K562 (cell line): ENCODE data around the gene FAF2. TPM values are rescaled to one million over a fixed set of nuclear protein-coding genes. Genes with fewer than 3 reads are reported as not detected.

Source experiments
- ATAC-seq: fragments of 200-7000 bp; cut with Tn5 transposase; 3 replicates; pipeline ENCODE4 v1.9.1; 2020; ENCODE audit warnings: moderate library complexity
- BruUV-seq: library from RNA; stranded (reverse); fragments of 400-500 nt; replicated peaks from 2 replicates; lab custom pipeline; 2021; lab: Mats Ljungman, UMichigan
- CTCF ChIA-PET: fragments of 300-600 bp; formaldehyde crosslinking; extraction: SDS; loops from one replicate; lab custom pipeline; 2021; ENCODE audit warnings: low intra/inter-chr PET ratio; lab: Yijun Ruan, JAX
- POLR2A ChIA-PET: fragments of 300-600, 350-650 bp; sonication (Branson Sonifier 250); formaldehyde crosslinking; extraction: SDS; loops from one replicate; lab custom pipeline; 2021; ENCODE audit warnings: antibody characterized with exemption, inconsistent platforms; lab: Yijun Ruan, JAX
- DNase-seq, 4 experiments: peaks; one replicate each; pipeline versions ENCODE4 v3.0.0 to v3.0.0-alpha.2; 2011 to 2018; ENCODE audit warnings: low spot score in 3 of 4, mixed read lengths in 3 of 4; ENCODE audit errors: extremely low read depth in 1 of 4
- FAIRE-seq: peaks from 2 replicates; lab custom pipeline; 2011; peaks lifted over from hg19 to GRCh38; lab: Jason Lieb, UNC
- H2AFZ ChIP-seq: 2 replicates; pipeline ENCODE4 v1.6.0; 2011; ENCODE audit warnings: low read depth, low read length, control low read depth, inconsistent platforms
- H3K27ac ChIP-seq: fragments of 200-600 bp; 3 replicates; pipeline ENCODE4 v1.8.0; 2011; ENCODE audit warnings: low read depth, mild to moderate bottlenecking, control low read depth, inconsistent platforms, low read length, moderate library complexity, mixed read lengths; ENCODE audit errors: extremely low read depth
- H3K27me3 ChIP-seq, 2 experiments: fragments of 300-600 bp in 1 of 2; 2 replicates in 1 of 2; 3 replicates in 1 of 2; pipeline versions ENCODE4 v1.6.0 to v1.8.0; 2011; ENCODE audit warnings: inconsistent platforms in 2 of 2, low read length in 2 of 2, mild to moderate bottlenecking in 1 of 2, mixed read lengths in 1 of 2, moderate library complexity in 1 of 2; ENCODE audit not compliant: control insufficient read depth in 2 of 2, insufficient read depth in 2 of 2
- H3K36me3 ChIP-seq: fragments of 300-600 bp; 3 replicates; pipeline ENCODE4 v1.8.0; 2011; ENCODE audit warnings: mild to moderate bottlenecking, low read length, inconsistent platforms; ENCODE audit not compliant: control insufficient read depth, insufficient read depth
- H3K4me1 ChIP-seq, 2 experiments: fragments of 200-600 bp in 1 of 2; replicated peaks in 1 of 2; 2 replicates in 1 of 2; 3 replicates in 1 of 2; pipeline versions ENCODE4 v1.5.1 to v1.8.0; 2011; ENCODE audit warnings: inconsistent platforms in 2 of 2, low read length in 2 of 2, mild to moderate bottlenecking in 1 of 2, mixed read lengths in 1 of 2, moderate library complexity in 1 of 2; ENCODE audit not compliant: control insufficient read depth in 2 of 2, insufficient read depth in 2 of 2
- H3K4me2 ChIP-seq: 2 replicates; pipeline ENCODE4 v1.6.1; 2011; ENCODE audit warnings: low read length, control low read depth, inconsistent platforms, mixed read lengths; ENCODE audit not compliant: insufficient read depth
- H3K4me3 ChIP-seq: fragments of 200-600 bp; sonication (generic), shearing (Covaris generic); 2 replicates; pipeline ENCODE4 v1.5.1; 2016; ENCODE audit warnings: control low read depth, inconsistent platforms
- H3K79me2 ChIP-seq: fragments of 200-600 bp; 3 replicates; pipeline ENCODE4 v1.8.0; 2011; ENCODE audit warnings: low read length, inconsistent platforms; ENCODE audit not compliant: control insufficient read depth, insufficient read depth
- H3K9ac ChIP-seq, 2 experiments: 2 replicates each; pipeline versions ENCODE4 v1.6.0 to v1.6.1; 2011; ENCODE audit warnings: low read depth in 2 of 2, low read length in 2 of 2, control low read depth in 1 of 2, inconsistent platforms in 1 of 2, mild to moderate bottlenecking in 1 of 2, mixed read lengths in 1 of 2; ENCODE audit not compliant: insufficient read depth in 1 of 2
- H3K9me1 ChIP-seq: one replicate; pipeline ENCODE4 v1.6.0; 2011; ENCODE audit warnings: inconsistent platforms, mild to moderate bottlenecking, low read length, moderate library complexity; ENCODE audit not compliant: control insufficient read depth, insufficient read depth
- H3K9me3 ChIP-seq: replicated peaks from 2 replicates; pipeline ENCODE4 v1.5.1; 2011; ENCODE audit warnings: low read depth, low read length, inconsistent platforms; ENCODE audit not compliant: control insufficient read depth, insufficient read depth
- H4K20me1 ChIP-seq: replicated peaks from 2 replicates; pipeline ENCODE4 v1.6.1; 2011; ENCODE audit warnings: low read length, inconsistent platforms, mixed read lengths; ENCODE audit not compliant: control insufficient read depth, insufficient read depth
- IRF2 ChIP-seq: sonication (generic); formaldehyde crosslinking; IDR thresholded peaks from 2 replicates; pipeline ENCODE4 v1.8.1; 2022; ENCODE audit warnings: mild to moderate bottlenecking, missing genetic modification reagents
- POLR2G ChIP-seq: fragments of 200-400 bp; formaldehyde crosslinking; IDR thresholded peaks from 2 replicates; pipeline ENCODE4 v1.6.1; 2017; ENCODE audit warnings: low read depth, mild to moderate bottlenecking, antibody characterized with exemption, low read length, moderate library complexity
- SP1 ChIP-seq: sonication (generic); formaldehyde crosslinking; IDR thresholded peaks from 2 replicates; pipeline ENCODE4 v1.8.1; 2022; ENCODE audit warnings: mild to moderate bottlenecking, missing genetic modification reagents
- WGBS: fragments of 100-300 bp; shearing (Covaris generic); methylation state at CpG from one replicate; pipeline ENCODE4 v1.1.6; 2016; ENCODE audit warnings: low coverage, mixed read lengths; ENCODE audit not compliant: insufficient coverage; ENCODE audit errors: missing lambda C conversion rate; 5-methylcytosine and 5-hydroxymethylcytosine counted together
- in situ Hi-C: fragments of 300-500 bp; cut with MboI; formaldehyde crosslinking; loops from 4 replicates; pipeline ENCODE4 v1.15.0; 2018; ENCODE audit warnings: inconsistent platforms, mixed read lengths
- intact Hi-C: fragments of 100-400 bp; cut with micrococcal nuclease; formaldehyde crosslinking; loops from 2 replicates; pipeline ENCODE4 v1.14.2; 2022
- polyA plus RNA-seq, 8 experiments: library from polyadenylated mRNA; depleted of rRNA in 4 of 8; stranded (reverse) in 5 of 8; unstranded in 3 of 8; fragments of >200 nt; fragmentation: Nextera tagmentation in 2 of 8; fragmentation: Illumina TruSeq in 1 of 8; extraction: Ambion mirVana in 2 of 8; extraction: Trizol in 1 of 8; gene quantifications; 2 replicates each; pipeline versions ENCODE4 v1.2.1 to v1.2.3, GENCODE V29; 2011 to 2014; ENCODE audit warnings: inconsistent platforms in 1 of 8, missing spikeins in 1 of 8
- total RNA-seq, 7 experiments: library from RNA; depleted of rRNA in 6 of 7; stranded (reverse); fragments of >200 nt in 6 of 7; fragmentation: Illumina TruSeq in 2 of 7; extraction: Trizol in 2 of 7; gene quantifications; 2 replicates each; pipeline versions ENCODE4 v1.2.1 to v1.2.3, GENCODE V29; 2011 to 2021; ENCODE audit warnings: low replicate concordance in 1 of 7

The FAF2 gene
- total and polyA plus RNA-seq, 9 of the 15 experiments (the other 6 are each of a cell fraction or from before 2014, with no cell fraction given), result 25.0 to 44.6 (median 36.1) TPM

GRCh38 chr5:176552332-176552869 is 104.2 kb downstream of the FAF2 start:
- in situ Hi-C loops, result no loop called here
- no peak; the same call in 2 of the 3 replicates for ATAC-seq
- DNase-seq, result no peak
- TF ChIP-seq SP1 (CRISPR knock-in tag) (no peak), POLR2G (0 out of 2 replicates have a peak, but pooled peaks have one; percentile 9), IRF2 (CRISPR knock-in tag) (no peak)
- FAIRE-seq, result no peak
- intact Hi-C loops, result no loop called here
- no peaks in the 10 kb centered on the region for H3K79me2 ChIP-seq
- no peaks in the 10 kb centered on the region for H3K9me1 ChIP-seq
- no peak overlapping the region for H3K4me3 ChIP-seq
- ChIA-PET POLR2A (interaction anchor here (0.6 to 1.1 kb wide), 4 partner anchors 9 to 158 kb away, joined by 3 to 5 read pairs (median 3); partner anchors contain the start of gene FAF2), CTCF (no interaction called here)
- H4K20me1 ChIP-seq, result no peaks in the 10 kb centered on the region; the same call in 1 of the 2 replicates
- H3K36me3 ChIP-seq, result no peaks in the 10 kb centered on the region
- H3K9ac ChIP-seq, result peak overlapping the region in 1 of 2 experiments; percentile 1; a peak in 1 of 4 replicates
- H3K4me1 ChIP-seq, result peaks cover 0 to 21% of the 10 kb centered on the region in 2 experiments; a peak in 2 of 5 replicates
- no peaks in the 10 kb centered on the region for H3K9me3 ChIP-seq
- WGBS, result 13% methylated on average over 11 of the region's 11 CpGs
- H3K4me2 ChIP-seq, result no peak overlapping the region
- no TSS peak for BruUV-seq
- no peak overlapping the region for H2AFZ ChIP-seq
- H3K27me3 ChIP-seq, result peaks cover 26 to 49% of the 10 kb centered on the region in 2 experiments
- H3K27ac ChIP-seq, result no peak overlapping the region
